H1 (cell line): ENCODE results near the gene ZNF652. TPM values are rescaled to one million over a fixed set of nuclear protein-coding genes. Genes with fewer than 3 reads are reported as not detected.

Experiments used
- BACH1 ChIP-seq: IDR thresholded peaks from 2 replicates; pipeline ENCODE4 v1.6.1; 2012; ENCODE audit warnings: low read length, improper control_type of control experiment
- BRCA1 ChIP-seq: IDR thresholded peaks from 2 replicates; pipeline ENCODE4 v1.6.1; 2012; ENCODE audit warnings: low read depth, low read length, improper control_type of control experiment
- CHD7 ChIP-seq: fragments of 300-600 bp; sonication (generic); IDR thresholded peaks from 2 replicates; pipeline ENCODE4 v1.7.1; 2012; ENCODE audit warnings: low read length, moderate library complexity, mild to moderate bottlenecking, inconsistent platforms; ENCODE audit not compliant: insufficient replicate concordance
- HDAC6 ChIP-seq: IDR thresholded peaks from one replicate; pipeline ENCODE4 v1.7.1; 2012; ENCODE audit warnings: low read depth, mild to moderate bottlenecking, inconsistent platforms, low read length, moderate library complexity
- JUND ChIP-seq: IDR thresholded peaks from 2 replicates; pipeline ENCODE4 v1.6.1; 2011; ENCODE audit warnings: mild to moderate bottlenecking, improper control_type of control experiment, low read length
- MAFK ChIP-seq: IDR thresholded peaks from 2 replicates; pipeline ENCODE4 v1.6.1; 2012; ENCODE audit warnings: low read depth, mild to moderate bottlenecking, improper control_type of control experiment, low read length
- RBBP5 ChIP-seq: IDR thresholded peaks from 2 replicates; pipeline ENCODE4 v1.7.1; 2012; ENCODE audit warnings: low read depth, mild to moderate bottlenecking, inconsistent platforms, low read length, moderate library complexity, borderline replicate concordance
- polyA plus RNA-seq, 7 experiments: library from polyadenylated mRNA; depleted of rRNA in 3 of 7; stranded (reverse) in 5 of 7; unstranded in 2 of 7; fragments of >200 nt in 5 of 7; fragments of 200-250 nt in 2 of 7; gene quantifications; 1 replicate in 5 of 7; 2 replicates in 1 of 7; 4 replicates in 1 of 7; pipeline versions ENCODE4 v1.2.1 to v1.2.3, GENCODE V29; 2011 to 2013; ENCODE audit warnings: missing spikeins in 2 of 7, mixed read lengths in 2 of 7
- total RNA-seq: library from RNA; stranded (reverse); fragmentation: NEBNext Ultra II Directional; extraction: Animal tissue kit (Norgen Biotek cat#: 25700); gene quantifications from 2 replicates; pipeline ENCODE4 v1.2.1, GENCODE V29; 2021

The ZNF652 gene
- total and polyA plus RNA-seq, 2 of the 8 experiments (the other 6 are each of a cell fraction or from before 2014, with no cell fraction given), result 13.5 to 39.6 TPM

GRCh38 chr17:49318435-49318965 lies 43.5 kb downstream of the ZNF652 start (continued):
- TF ChIP-seq CHD7 (no peak), BRCA1 (no peak), HDAC6 (no peak), MAFK (peak; percentile 85), RBBP5 (no peak), JUND (no peak), BACH1 (no peak)
